CD8-positive, alpha-beta memory T cell (primary cell): ENCODE measurements around the gene DNAJC5G. TPM values are rescaled to one million over a fixed set of nuclear protein-coding genes. Genes with fewer than 3 reads are reported as not detected.

ENCODE experiments used
- CTCF ChIA-PET: fragments of 350-600 bp; sonication (Branson Sonifier 250); formaldehyde crosslinking; loops from one replicate; lab custom pipeline; 2021; ENCODE audit warnings: antibody characterized with exemption; lab: Charles Lee
- POLR2A ChIA-PET: fragments of 350-600 bp; sonication (Branson Sonifier 250); formaldehyde crosslinking; loops from one replicate; lab custom pipeline; 2021; ENCODE audit warnings: antibody characterized with exemption; lab: Charles Lee
- DNase-seq, 5 donors: peaks; one replicate each; pipeline versions ENCODE4 v3.0.0 to v3.0.0-alpha.2; 2020 to 2022; ENCODE audit warnings: mixed read lengths in 1 of 5
- H3K27ac ChIP-seq: one replicate; pipeline ENCODE4 v1.7.0; 2013; ENCODE audit warnings: low read depth, mild to moderate bottlenecking, low read length, moderate library complexity
- H3K27me3 ChIP-seq: 2 replicates; pipeline ENCODE4 v1.7.0; 2013; ENCODE audit warnings: low read length, mild to moderate bottlenecking; ENCODE audit not compliant: insufficient read depth, poor library complexity, severe bottlenecking
- H3K36me3 ChIP-seq: 2 replicates; pipeline ENCODE4 v1.7.0; 2013; ENCODE audit warnings: mild to moderate bottlenecking, low read length, moderate library complexity; ENCODE audit not compliant: insufficient read depth
- H3K4me1 ChIP-seq: 2 replicates; pipeline ENCODE4 v1.7.0; 2013; ENCODE audit warnings: mild to moderate bottlenecking, low read length, moderate library complexity; ENCODE audit not compliant: insufficient read depth
- H3K4me3 ChIP-seq: 2 replicates; pipeline ENCODE4 v1.7.0; 2013; ENCODE audit warnings: mild to moderate bottlenecking, low read length
- H3K9me3 ChIP-seq: 2 replicates; pipeline ENCODE4 v1.7.0; 2013; ENCODE audit warnings: mild to moderate bottlenecking, low read length
- H3K27ac Mint-ChIP-seq, 8 donors: one replicate each; pipeline ENCODE4 v1.8.0; 2020 to 2021; ENCODE audit warnings: mixed read lengths in 8 of 8, mild to moderate bottlenecking in 6 of 8, inconsistent platforms in 3 of 8, moderate library complexity in 3 of 8
- H3K27me3 Mint-ChIP-seq, 2 donors: one replicate each; pipeline ENCODE4 v1.8.0; 2020 to 2021; ENCODE audit warnings: mixed read lengths in 2 of 2, mild to moderate bottlenecking in 1 of 2, moderate library complexity in 1 of 2
- H3K36me3 Mint-ChIP-seq, 3 donors: one replicate each; pipeline ENCODE4 v1.8.0; 2020 to 2021; ENCODE audit warnings: mixed read lengths in 3 of 3, inconsistent platforms in 1 of 3, mild to moderate bottlenecking in 1 of 3
- H3K4me1 Mint-ChIP-seq, 3 donors: one replicate each; pipeline ENCODE4 v1.8.0; 2020 to 2021; ENCODE audit warnings: mixed read lengths in 3 of 3, inconsistent platforms in 1 of 3, mild to moderate bottlenecking in 1 of 3
- H3K4me3 Mint-ChIP-seq, 7 donors: one replicate each; pipeline ENCODE4 v1.8.0; 2020 to 2021; ENCODE audit warnings: mixed read lengths in 7 of 7, mild to moderate bottlenecking in 6 of 7, moderate library complexity in 4 of 7, inconsistent platforms in 2 of 7
- H3K9me3 Mint-ChIP-seq, 5 donors: one replicate each; pipeline ENCODE4 v1.8.0; 2020 to 2022; ENCODE audit warnings: mixed read lengths in 5 of 5, mild to moderate bottlenecking in 3 of 5, moderate library complexity in 2 of 5, inconsistent platforms in 1 of 5
- polyA plus RNA-seq: library from polyadenylated mRNA; unstranded; fragments of 300-500 nt; fragmentation: Illumina TruSeq; gene quantifications from one replicate; pipeline ENCODE4 v1.2.3, GENCODE V29; 2021
- total RNA-seq, 2 experiments: library from RNA; stranded (reverse); gene quantifications; one replicate each; pipeline ENCODE4 v1.2.3, GENCODE V29; 2021

DNAJC5G gene
- total and polyA plus RNA-seq, 3 experiments from 2014 or later: not detected

DNA sequence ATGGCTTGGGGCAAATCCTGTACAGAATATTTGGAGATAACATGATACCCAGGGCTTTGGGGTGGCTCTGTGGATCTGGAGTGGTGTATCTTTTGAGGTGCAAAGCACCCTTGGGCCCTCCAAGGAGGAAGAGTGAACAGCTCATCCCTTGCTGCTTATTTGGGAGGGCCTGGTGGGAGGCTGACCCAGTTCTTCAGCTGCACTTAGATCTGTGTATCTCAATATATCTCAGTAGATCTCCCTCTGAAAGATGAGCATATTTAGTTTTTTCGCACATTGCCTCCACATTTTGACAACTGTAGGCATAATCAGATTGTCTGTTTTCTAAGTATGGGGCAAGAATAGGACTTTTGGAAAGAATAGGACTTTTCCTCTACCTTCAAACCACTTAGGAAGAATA lies 9.8 kb downstream of the DNAJC5G start:
- Histone ChIP-seq H3K27ac (no peak overlapping the region), H3K9me3 (no peaks in the 10 kb centered on the region), H3K4me1 (no peaks in the 10 kb centered on the region), H3K27me3 (no peaks in the 10 kb centered on the region), H3K4me3 (no peak overlapping the region), H3K36me3 (no peaks in the 10 kb centered on the region)
- ChIA-PET POLR2A (no interaction called here), CTCF (interaction anchor here (0.6 to 2.3 kb wide), 3 partner anchors 115 to 323 kb away, joined by 3 to 5 read pairs (median 3); no protein-coding TSS in a partner anchor)
- Mint-ChIP-seq H3K27ac (no peak overlapping the region), H3K4me1 (peaks cover under 1 to 2% (median 1%) of the 10 kb centered on the region in 3 donors), H3K9me3 (no peaks in the 10 kb centered on the region), H3K27me3 (peaks cover 15 to 65% of the 10 kb centered on the region in 2 donors), H3K4me3 (no peak overlapping the region), H3K36me3 (no peaks in the 10 kb centered on the region)
- DNase-seq: no peak

DNA sequence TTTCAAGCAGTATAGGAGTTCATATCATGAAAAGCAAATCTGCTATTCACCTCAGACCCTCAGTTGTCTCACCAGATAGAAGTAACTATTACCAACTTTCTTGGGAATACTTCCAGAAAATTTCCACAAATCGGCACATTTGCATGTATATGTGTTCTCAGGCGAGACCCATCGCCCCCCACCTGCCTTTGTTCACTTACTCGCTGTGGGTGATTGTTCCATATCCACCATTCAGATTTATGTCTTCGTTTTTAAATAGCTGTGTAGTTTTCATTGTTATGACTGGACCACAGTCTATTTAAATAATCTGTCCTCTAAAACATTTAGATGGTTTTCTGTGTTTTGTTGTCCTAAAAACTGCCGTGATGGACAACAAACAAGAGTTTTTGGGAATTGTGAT lies 10.2 kb downstream of the DNAJC5G start:
- no peaks in the 10 kb centered on the region for H3K36me3 ChIP-seq
- no peak for DNase-seq
- H3K4me3 ChIP-seq: no peak overlapping the region
- Mint-ChIP-seq H3K4me1 (no peaks in the 10 kb centered on the region), H3K27me3 (peaks cover 15 to 60% of the 10 kb centered on the region in 2 donors), H3K36me3 (no peaks in the 10 kb centered on the region), H3K4me3 (no peak overlapping the region), H3K9me3 (no peaks in the 10 kb centered on the region), H3K27ac (no peak overlapping the region)
- no peak overlapping the region for H3K27ac ChIP-seq
- no peaks in the 10 kb centered on the region for H3K9me3 ChIP-seq
- H3K27me3 ChIP-seq: no peaks in the 10 kb centered on the region
- ChIA-PET CTCF (interaction anchor here (0.9 to 2.3 kb wide), 2 partner anchors 116 to 324 kb away, joined by 3 to 5 read pairs; no protein-coding TSS in a partner anchor), POLR2A (no interaction called here)
- H3K4me1 ChIP-seq: no peaks in the 10 kb centered on the region

DNA sequence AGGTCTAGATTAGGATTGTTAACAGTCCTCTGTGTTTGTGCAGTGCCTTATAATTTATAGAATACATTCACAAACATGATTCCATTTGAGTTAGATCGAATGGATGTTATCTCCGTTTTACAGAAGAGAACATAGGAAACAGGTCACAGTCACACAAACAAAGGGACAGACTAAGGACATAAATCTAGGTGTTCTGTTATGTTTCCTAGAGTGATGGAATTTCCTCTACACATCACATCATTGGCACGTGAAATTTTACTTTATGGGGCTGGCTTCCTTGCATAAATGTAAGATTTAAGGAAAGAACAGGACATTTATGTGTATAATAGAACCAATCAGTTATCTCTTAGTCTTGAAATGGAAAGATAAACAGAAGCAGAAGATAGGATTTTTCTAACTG lies 13.4 kb downstream of the DNAJC5G start:
- DNase-seq: no peak
- Mint-ChIP-seq H3K27me3 (peaks cover 13 to 52% of the 10 kb centered on the region in 2 donors), H3K36me3 (no peaks in the 10 kb centered on the region), H3K4me1 (no peaks in the 10 kb centered on the region), H3K4me3 (no peak overlapping the region), H3K9me3 (no peaks in the 10 kb centered on the region), H3K27ac (no peak overlapping the region)
- Histone ChIP-seq H3K9me3 (no peaks in the 10 kb centered on the region), H3K4me1 (no peaks in the 10 kb centered on the region), H3K36me3 (no peaks in the 10 kb centered on the region), H3K27ac (no peak overlapping the region), H3K4me3 (no peak overlapping the region), H3K27me3 (no peaks in the 10 kb centered on the region)
- CTCF ChIA-PET: interaction anchor here (1.5 to 3.3 kb wide), 3 partner anchors 9 to 24 kb away, joined by 5 to 19 read pairs (median 6); no protein-coding TSS in a partner anchor
- POLR2A ChIA-PET: no interaction called here

DNA sequence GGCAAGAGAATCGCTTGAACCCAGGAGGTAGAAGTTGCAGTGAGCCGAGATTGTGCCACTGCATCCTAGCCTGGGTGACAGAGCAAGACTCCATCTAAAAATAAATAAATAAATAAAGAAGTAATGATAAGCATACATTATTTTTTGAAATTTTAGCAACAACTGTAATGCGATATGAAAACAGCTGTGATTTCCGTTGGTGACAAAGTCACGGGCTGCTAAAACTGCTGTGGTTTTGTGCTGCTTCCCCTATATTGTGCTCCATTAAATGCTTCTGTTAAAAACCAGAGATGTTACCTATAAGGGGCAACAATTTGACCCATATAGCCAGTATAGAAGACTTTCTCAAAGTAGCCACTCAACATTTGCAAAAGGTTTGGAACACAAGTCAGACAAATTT lies 15.3 kb downstream of the DNAJC5G start:
- POLR2A ChIA-PET: no interaction called here
- peaks cover 6 to 42% of the 10 kb centered on the region in 2 donors for H3K27me3 Mint-ChIP-seq
- CTCF ChIA-PET: interaction anchor here (1.1 to 3.3 kb wide), 2 partner anchors 13 to 329 kb away, joined by 3 to 19 read pairs; no protein-coding TSS in a partner anchor

DNA sequence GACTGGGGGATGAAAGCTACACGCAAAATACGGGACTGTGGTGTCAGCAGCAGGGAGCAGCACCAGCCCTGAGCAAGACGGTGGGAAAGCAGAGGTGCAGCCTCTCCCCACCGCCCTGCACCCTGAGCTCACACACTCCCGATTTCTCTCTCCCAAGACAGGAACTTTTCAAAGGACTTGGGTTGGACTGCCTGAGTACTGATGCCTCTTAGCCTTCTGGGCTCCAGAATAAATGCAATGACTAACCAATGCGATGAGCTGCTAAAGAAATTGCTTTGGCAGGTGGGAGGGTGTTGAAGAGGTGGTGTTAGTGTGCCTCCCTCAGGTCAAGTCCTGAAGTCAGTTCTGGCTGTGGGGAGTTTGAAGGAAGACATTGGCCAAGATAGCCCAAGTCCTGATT lies 16.6 kb downstream of the DNAJC5G start:
- ChIA-PET POLR2A (no interaction called here), CTCF (interaction anchor here (1.0 to 2.7 kb wide), 2 partner anchors 11 to 330 kb away, joined by 3 to 16 read pairs; no protein-coding TSS in a partner anchor)
- Mint-ChIP-seq H3K27ac (no peak overlapping the region), H3K36me3 (no peaks in the 10 kb centered on the region), H3K4me1 (no peaks in the 10 kb centered on the region), H3K4me3 (no peak overlapping the region), H3K9me3 (no peaks in the 10 kb centered on the region), H3K27me3 (peaks cover 6 to 44% of the 10 kb centered on the region in 2 donors)
- no peaks in the 10 kb centered on the region for H3K4me1 ChIP-seq
- H3K9me3 ChIP-seq: no peaks in the 10 kb centered on the region
- no peaks in the 10 kb centered on the region for H3K36me3 ChIP-seq
- no peak for DNase-seq
- H3K27me3 ChIP-seq: no peaks in the 10 kb centered on the region
- no peak overlapping the region for H3K4me3 ChIP-seq
- no peak overlapping the region for H3K27ac ChIP-seq

More for the DNA sequence above, 15.3 kb downstream of the DNAJC5G start:
- Histone ChIP-seq H3K27ac (no peak overlapping the region), H3K4me3 (no peak overlapping the region), H3K27me3 (no peaks in the 10 kb centered on the region), H3K4me1 (no peaks in the 10 kb centered on the region), H3K36me3 (no peaks in the 10 kb centered on the region), H3K9me3 (no peaks in the 10 kb centered on the region)
- no peaks in the 10 kb centered on the region for H3K36me3 Mint-ChIP-seq
- no peaks in the 10 kb centered on the region for H3K4me1 Mint-ChIP-seq
- H3K9me3 Mint-ChIP-seq: no peaks in the 10 kb centered on the region
- no peak overlapping the region for H3K4me3 Mint-ChIP-seq
- DNase-seq: no peak
- no peak overlapping the region for H3K27ac Mint-ChIP-seq

DNA sequence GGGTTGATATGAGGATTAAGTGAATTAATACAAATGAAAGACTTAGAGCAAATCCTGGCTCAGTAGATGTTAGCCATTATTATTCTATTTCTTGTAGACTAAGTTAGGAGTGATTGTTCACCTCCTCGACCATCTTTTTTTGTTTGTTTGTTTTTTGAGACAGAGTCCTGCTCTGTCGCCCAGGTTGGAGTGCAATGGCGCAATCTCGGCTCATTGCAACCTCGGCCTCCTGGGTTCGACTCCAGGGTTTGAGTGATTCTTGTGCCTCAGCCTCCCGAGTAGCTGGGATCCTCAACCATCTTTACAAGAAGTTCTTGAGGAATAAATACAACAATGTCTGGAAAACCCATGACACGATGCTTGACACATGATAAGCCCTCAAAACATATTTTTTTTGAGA lies 19.7 kb downstream of the DNAJC5G start:
- Mint-ChIP-seq H3K27me3 (peaks cover 10 to 46% of the 10 kb centered on the region in 2 donors), H3K4me3 (no peak overlapping the region), H3K36me3 (no peaks in the 10 kb centered on the region), H3K9me3 (no peaks in the 10 kb centered on the region), H3K4me1 (no peaks in the 10 kb centered on the region), H3K27ac (no peak overlapping the region)
- POLR2A ChIA-PET: no interaction called here
- no peak overlapping the region for H3K27ac ChIP-seq
- no peaks in the 10 kb centered on the region for H3K4me1 ChIP-seq
- no peaks in the 10 kb centered on the region for H3K27me3 ChIP-seq
- no peaks in the 10 kb centered on the region for H3K9me3 ChIP-seq
- H3K4me3 ChIP-seq: no peak overlapping the region
- CTCF ChIA-PET: interaction anchor here (1.2 kb wide), 1 partner anchor 9 kb away, joined by 4 read pairs; no protein-coding TSS in a partner anchor
- no peaks in the 10 kb centered on the region for H3K36me3 ChIP-seq
- DNase-seq: no peak

DNA sequence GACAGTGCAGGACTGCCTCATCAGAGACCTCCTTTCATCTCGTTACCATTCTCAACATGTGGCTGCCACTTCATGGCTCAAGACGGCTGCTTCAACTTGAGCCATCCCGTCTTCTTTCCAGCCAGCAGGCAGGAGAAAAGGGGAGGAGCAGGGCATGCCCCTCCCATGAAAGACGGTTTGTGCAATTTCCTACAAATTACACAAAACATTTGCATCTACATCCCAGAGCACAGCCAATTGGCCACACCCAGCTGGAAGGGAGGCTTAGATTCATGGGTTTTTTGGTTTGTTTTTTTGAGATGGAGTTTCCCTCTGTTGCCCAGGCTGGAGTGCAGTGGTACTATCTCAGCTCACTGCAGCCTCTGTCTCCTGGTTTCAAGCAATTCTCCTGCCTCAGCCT lies 21.2 kb downstream of the DNAJC5G start:
- Histone ChIP-seq H3K27ac (no peak overlapping the region), H3K9me3 (no peaks in the 10 kb centered on the region), H3K4me1 (no peaks in the 10 kb centered on the region), H3K36me3 (no peaks in the 10 kb centered on the region), H3K27me3 (no peaks in the 10 kb centered on the region), H3K4me3 (no peak overlapping the region)
- H3K27ac Mint-ChIP-seq: no peak overlapping the region
- ChIA-PET CTCF (no interaction called here), POLR2A (no interaction called here)
- H3K27me3 Mint-ChIP-seq: peaks cover 10 to 43% of the 10 kb centered on the region in 2 donors
- no peaks in the 10 kb centered on the region for H3K36me3 Mint-ChIP-seq
- H3K9me3 Mint-ChIP-seq: no peaks in the 10 kb centered on the region
- H3K4me3 Mint-ChIP-seq: no peak overlapping the region
- DNase-seq: no peak
- H3K4me1 Mint-ChIP-seq: no peaks in the 10 kb centered on the region

DNA sequence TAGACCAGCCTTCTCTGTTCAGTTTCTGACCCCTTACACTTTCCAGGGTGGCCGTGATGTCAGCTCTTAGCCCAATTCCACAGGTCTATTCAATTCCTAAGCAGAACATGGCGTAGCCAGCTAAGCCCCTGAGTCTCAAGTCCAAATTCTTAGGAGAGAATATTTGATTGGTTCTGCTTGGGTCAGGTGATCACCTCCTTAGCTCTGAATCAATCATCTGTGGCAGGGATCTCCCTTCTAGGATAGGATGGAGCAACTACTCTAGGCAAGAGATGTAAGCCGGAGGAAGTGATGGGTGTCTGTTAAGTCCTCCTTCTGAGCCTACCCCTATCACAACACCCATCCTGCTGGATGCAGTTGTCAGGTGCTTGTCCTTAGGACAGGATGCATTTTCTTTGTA lies 22.0 kb downstream of the DNAJC5G start:
- peaks cover 10 to 37% of the 10 kb centered on the region in 2 donors for H3K27me3 Mint-ChIP-seq
- H3K36me3 Mint-ChIP-seq: no peaks in the 10 kb centered on the region
- POLR2A ChIA-PET: no interaction called here
- Histone ChIP-seq H3K9me3 (no peaks in the 10 kb centered on the region), H3K4me1 (no peaks in the 10 kb centered on the region), H3K4me3 (no peak overlapping the region), H3K27ac (no peak overlapping the region), H3K27me3 (no peaks in the 10 kb centered on the region), H3K36me3 (no peaks in the 10 kb centered on the region)
- no peak overlapping the region for H3K4me3 Mint-ChIP-seq
- H3K9me3 Mint-ChIP-seq: no peaks in the 10 kb centered on the region
- H3K4me1 Mint-ChIP-seq: no peaks in the 10 kb centered on the region
- DNase-seq: no peak
- CTCF ChIA-PET: interaction anchor here (0.9 kb wide), 1 partner anchor 18 kb away, joined by 3 read pairs; no protein-coding TSS in a partner anchor
- H3K27ac Mint-ChIP-seq: no peak overlapping the region
